H1 (cell line): ENCODE data around the gene KCTD19. TPM values are rescaled to one million over a fixed set of nuclear protein-coding genes. Genes with fewer than 3 reads are reported as not detected.

ENCODE experiments used
- RFX5 ChIP-seq: IDR thresholded peaks from 2 replicates; pipeline ENCODE4 v1.6.1; 2011; ENCODE audit warnings: low read depth, low read length, improper control_type of control experiment, borderline replicate concordance
- polyA plus RNA-seq, 7 experiments: library from polyadenylated mRNA; depleted of rRNA in 3 of 7; stranded (reverse) in 5 of 7; unstranded in 2 of 7; fragments of >200 nt in 5 of 7; fragments of 200-250 nt in 2 of 7; gene quantifications; 1 replicate in 5 of 7; 2 replicates in 1 of 7; 4 replicates in 1 of 7; pipeline versions ENCODE4 v1.2.1 to v1.2.3, GENCODE V29; 2011 to 2013; ENCODE audit warnings: missing spikeins in 2 of 7, mixed read lengths in 2 of 7
- total RNA-seq: library from RNA; stranded (reverse); fragmentation: NEBNext Ultra II Directional; extraction: Animal tissue kit (Norgen Biotek cat#: 25700); gene quantifications from 2 replicates; pipeline ENCODE4 v1.2.1, GENCODE V29; 2021
- TF ChIP-seq, protein P1 (sequence below), 3 experiments: IDR thresholded peaks; 1 replicate in 2 of 3; 2 replicates in 1 of 3; pipeline versions ENCODE4 v1.5.1 to v1.6.1; 2011; ENCODE audit warnings: low read length in 3 of 3, mild to moderate bottlenecking in 3 of 3, inconsistent platforms in 2 of 3, low read depth in 1 of 3, moderate library complexity in 1 of 3; ENCODE audit not compliant: insufficient read depth in 1 of 3; ENCODE audit errors: control extremely low read depth in 1 of 3
- TF ChIP-seq, protein P2 (sequence below): IDR thresholded peaks from 2 replicates; pipeline ENCODE4 v1.6.1; 2012; ENCODE audit warnings: low read length, inconsistent platforms

KCTD19 gene
- total and polyA plus RNA-seq, 2 of the 8 experiments (the other 6 are each of a cell fraction or from before 2014, with no cell fraction given), result 0.06 to 0.24 TPM

DNA sequence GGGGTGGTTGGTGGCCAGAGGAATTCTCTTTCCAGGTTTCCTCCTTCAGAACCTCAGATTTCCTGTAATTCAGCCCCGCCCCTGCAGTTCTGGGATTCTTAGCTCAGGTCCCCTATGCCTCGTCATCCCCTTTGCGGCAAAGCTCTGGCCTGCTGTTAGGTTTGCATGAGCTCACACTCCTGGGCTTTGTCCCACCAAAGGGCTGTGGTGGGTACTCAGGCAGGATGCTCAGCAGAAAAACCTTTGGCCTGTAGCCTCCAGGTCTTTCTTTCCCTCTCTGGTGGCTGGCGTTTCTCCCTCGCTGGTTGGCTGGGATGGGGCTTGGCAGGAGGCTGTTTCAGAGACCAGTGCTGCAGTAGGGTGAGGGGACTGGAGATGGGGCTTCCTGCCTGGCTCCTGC, 56.8 kb downstream of the KCTD19 start (continued):
- TF ChIP-seq, protein P1, sequence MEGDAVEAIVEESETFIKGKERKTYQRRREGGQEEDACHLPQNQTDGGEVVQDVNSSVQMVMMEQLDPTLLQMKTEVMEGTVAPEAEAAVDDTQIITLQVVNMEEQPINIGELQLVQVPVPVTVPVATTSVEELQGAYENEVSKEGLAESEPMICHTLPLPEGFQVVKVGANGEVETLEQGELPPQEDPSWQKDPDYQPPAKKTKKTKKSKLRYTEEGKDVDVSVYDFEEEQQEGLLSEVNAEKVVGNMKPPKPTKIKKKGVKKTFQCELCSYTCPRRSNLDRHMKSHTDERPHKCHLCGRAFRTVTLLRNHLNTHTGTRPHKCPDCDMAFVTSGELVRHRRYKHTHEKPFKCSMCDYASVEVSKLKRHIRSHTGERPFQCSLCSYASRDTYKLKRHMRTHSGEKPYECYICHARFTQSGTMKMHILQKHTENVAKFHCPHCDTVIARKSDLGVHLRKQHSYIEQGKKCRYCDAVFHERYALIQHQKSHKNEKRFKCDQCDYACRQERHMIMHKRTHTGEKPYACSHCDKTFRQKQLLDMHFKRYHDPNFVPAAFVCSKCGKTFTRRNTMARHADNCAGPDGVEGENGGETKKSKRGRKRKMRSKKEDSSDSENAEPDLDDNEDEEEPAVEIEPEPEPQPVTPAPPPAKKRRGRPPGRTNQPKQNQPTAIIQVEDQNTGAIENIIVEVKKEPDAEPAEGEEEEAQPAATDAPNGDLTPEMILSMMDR (IDR thresholded peaks at IDR 0.05; ENCODE audit: control extremely low read depth in 1 of 3, insufficient read depth in 1 of 3, low read depth in 1 of 3, low read length in 3 of 3), result no peak
- TF ChIP-seq RFX5, result no peak
- TF ChIP-seq, protein P2, sequence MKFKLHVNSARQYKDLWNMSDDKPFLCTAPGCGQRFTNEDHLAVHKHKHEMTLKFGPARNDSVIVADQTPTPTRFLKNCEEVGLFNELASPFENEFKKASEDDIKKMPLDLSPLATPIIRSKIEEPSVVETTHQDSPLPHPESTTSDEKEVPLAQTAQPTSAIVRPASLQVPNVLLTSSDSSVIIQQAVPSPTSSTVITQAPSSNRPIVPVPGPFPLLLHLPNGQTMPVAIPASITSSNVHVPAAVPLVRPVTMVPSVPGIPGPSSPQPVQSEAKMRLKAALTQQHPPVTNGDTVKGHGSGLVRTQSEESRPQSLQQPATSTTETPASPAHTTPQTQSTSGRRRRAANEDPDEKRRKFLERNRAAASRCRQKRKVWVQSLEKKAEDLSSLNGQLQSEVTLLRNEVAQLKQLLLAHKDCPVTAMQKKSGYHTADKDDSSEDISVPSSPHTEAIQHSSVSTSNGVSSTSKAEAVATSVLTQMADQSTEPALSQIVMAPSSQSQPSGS, result no peak
